HG03521 (cell line): ENCODE results near the gene AVPR2.

Source experiments
- ATAC-seq: cut with Tn5 transposase; IDR thresholded peaks from one replicate; pipeline ENCODE4 v1.9.1; 2021; ENCODE audit warnings: mild to moderate bottlenecking, moderate library complexity; ENCODE audit not compliant: unreplicated experiment

AVPR2 gene

DNA sequence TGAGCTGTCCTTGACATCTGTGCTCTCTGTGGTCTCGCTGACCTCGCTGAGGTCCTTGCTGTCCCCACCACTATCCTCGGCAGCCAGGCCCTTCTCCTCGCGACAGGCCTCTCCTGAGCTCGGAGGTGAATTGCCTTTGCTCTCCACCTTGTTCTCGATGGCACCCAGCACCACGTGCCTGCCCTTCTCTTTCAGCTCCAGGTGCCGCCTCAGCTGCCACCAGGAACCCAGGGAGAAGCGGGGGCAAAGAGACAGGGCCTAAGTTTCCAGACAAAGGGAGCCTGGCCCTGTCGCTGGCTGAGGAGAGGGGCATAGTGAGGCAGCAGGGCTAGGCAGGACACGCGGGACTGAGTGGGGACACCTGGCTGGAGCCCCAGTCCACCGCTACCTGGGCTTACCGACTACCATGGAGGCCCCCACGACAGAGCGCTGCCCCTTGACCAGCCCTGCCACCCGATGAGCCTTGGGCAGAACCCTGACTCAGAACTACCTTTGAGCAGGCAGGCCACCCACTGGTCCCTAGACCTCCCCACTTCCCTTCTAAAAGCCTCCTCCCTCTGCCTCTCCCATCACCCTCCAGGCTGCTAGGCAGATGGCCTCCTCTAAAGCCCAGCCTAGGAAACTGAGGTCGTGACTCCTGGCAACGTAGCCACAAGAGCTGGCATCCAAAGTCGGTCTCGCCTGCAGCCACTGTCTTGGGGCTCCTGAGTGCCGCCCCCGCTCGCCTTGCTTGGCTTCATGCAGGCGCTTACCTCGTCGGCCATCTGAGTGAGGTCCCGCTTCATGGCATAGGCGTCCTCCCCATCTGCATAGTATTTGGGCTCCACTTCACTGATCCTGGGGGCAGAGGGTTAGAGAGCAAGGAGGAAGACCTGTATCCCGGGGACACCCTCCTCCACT is 25.8 kb downstream of the AVPR2 start:
- no peak for ATAC-seq

- ATAC-seq = no peak
Measured at GRCh38 chrX:153931151-153931550, 26.7 kb downstream of the AVPR2 start.

- ATAC-seq = no peak
Measured at GRCh38 chrX:153931748-153932147, 27.3 kb downstream of the AVPR2 start.

DNA sequence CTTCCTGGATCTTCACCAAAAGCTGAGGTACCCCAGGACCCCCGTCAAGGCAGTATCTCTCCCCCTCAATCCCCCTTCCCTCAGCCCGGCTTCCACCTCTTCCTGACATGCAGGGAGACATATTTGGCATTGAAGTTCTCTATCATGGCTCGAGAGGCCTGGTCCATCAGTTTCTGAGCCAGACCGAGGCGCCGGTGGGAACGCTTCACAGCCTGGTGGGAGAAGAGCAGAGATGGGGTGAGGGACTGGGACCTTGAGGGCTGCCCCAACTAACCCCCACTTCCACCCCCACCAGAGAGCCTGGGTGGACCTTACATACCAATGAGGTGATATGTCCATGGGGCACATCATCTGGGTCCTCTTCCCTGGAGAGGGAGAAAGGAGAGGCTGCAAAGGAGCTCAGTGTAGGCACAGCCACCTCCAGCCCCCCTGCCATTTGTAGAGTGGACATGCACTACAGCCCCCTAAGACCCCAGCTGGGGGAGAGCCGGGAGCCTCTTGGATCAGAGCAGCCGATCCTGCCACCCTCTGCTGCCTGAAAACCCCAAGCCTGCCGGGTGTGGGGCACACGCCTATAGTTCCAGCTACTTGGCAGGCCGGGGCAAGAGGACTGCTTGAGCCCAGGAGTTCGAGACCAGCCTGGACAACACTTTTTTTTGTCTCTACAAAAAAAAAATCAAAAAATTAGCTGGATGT is 27.9 kb downstream of the AVPR2 start:
- no peak for ATAC-seq

DNA sequence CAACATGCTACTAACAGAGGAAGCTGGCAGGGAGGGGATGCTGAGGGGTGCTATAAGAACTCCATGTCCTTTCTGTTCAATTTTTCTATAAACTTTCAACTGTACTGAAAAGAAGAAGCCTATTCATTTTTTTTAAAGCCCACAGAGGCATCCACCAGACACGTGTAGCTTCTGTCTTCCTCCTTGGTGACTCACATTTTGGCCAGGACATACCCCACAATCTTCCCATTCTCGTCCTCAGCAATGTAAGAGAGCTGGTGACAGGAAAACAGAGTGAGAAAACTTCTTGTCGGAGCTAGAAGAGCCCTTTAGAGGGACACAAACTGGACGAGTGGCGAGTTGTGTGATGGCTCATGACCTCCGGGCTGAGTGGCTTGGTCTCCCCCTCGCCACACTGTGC is 29.3 kb downstream of the AVPR2 start:
- no peak for ATAC-seq

- peak; percentile 21 for ATAC-seq
Measured at GRCh38 chrX:153934148-153934761, 29.8 kb downstream of the AVPR2 start.

- ATAC-seq = peak; percentile 88
Measured at GRCh38 chrX:153934762-153935325, 30.4 kb downstream of the AVPR2 start, which contains the start of gene NAA10. NAA10 (minus strand) TSS chrX:153935037; CDS start chrX:153934904, 133 bp downstream.

DNA sequence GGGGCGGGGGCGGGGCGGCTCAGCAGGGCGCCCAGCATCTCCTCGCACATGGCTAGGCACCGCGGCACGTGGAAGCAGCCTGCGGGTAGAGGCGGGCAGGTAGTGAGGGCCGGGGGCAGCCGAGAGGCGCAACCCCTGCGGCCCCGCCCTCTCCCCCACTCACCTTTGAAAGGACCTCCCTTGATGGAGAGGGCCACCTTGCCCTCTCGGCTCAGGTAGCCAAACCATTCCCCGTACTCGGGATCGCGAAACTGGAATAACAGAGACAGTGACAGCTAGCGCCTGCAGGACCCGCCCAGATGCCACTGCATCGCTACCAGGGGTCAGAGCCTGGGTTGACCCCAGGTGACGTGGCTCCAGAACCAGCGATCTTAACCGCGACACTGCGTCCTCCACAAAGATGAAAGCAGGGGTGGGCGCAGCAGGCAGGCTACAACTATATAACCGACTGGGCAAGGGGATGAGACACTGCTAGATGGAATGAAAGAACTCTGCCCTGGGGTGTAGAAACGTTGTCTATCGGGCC is 30.9 kb downstream of the AVPR2 start:
- ATAC-seq = no peak

DNA sequence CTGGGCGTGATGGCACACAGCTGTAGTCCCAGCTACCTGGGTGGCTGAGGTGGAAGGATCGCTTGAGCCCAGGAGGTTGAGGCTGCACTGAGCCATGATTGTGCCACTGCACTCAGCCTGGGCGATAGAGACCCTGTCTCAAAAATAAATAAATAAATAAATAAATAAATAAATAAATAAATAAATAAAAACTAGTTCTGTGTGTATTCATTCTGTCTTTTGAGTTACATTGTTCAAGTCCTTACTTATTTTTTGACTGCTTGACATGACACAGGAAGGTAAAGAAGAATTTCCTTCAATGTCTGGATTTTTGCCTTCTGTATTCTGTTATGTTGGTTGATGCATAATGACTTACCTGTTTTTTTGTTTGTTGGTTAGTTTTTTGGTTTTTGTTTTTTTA is 32.6 kb downstream of the AVPR2 start:
- no peak for ATAC-seq

- no peak for ATAC-seq
Measured at GRCh38 chrX:153938226-153938786, 33.8 kb downstream of the AVPR2 start.

GRCh38 chrX:153939573-153939972 is 35.1 kb downstream of the AVPR2 start:
- ATAC-seq = no peak

DNA sequence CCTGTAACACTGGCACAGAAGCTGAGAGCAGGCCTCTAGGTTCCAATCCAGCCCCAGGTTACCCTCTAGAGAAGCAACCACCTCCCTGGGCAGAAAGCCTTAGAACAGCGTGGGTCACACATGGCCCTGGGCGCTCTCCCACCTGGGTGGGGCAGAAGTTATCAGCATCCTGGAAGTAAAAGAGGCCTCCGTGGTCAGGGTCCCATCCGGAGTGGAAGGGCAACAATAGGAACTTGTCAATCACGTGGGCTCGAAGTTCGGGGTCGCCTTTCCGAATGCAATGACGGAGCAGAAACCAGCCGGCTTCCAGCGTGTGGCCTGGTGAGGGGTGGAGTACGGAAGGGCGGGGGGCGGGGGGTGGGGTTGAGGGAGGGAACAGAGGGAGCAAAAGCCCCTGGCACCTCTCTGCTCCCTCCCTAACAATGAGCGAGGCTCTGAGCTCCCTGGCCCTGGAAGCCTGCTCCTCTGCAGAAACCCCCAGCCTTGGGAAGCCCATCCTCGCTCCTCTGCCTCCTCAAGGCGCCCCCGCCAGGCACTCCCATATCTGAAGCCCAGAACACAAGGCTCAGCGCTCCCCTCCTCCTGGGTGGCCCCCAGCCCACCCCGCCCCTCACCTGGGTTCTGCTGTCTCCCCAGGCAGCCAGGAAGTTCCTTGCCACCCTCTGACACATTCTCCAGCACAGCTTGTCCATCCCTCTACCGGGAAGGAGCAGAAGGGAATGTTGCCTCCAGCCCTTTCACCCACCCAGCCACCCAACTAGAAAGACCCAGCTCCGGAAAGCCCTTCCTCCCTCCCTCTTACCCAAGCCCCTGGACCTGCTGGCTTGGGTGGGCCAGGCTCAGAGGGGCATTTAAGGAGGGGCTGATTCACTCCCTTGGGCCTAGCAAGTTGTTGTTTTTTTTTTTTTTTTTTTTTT is 37.1 kb downstream of the AVPR2 start:
- ATAC-seq = no peak

GRCh38 chrX:153944140-153944799 is 39.8 kb downstream of the AVPR2 start, which contains the start of gene RENBP:
RENBP (minus strand) TSS chrX:153944643; CDS start chrX:153944610, 33 bp downstream.
- no peak for ATAC-seq

GRCh38 chrX:153944800-153945150 is 40.3 kb downstream of the AVPR2 start:
- no peak for ATAC-seq

DNA sequence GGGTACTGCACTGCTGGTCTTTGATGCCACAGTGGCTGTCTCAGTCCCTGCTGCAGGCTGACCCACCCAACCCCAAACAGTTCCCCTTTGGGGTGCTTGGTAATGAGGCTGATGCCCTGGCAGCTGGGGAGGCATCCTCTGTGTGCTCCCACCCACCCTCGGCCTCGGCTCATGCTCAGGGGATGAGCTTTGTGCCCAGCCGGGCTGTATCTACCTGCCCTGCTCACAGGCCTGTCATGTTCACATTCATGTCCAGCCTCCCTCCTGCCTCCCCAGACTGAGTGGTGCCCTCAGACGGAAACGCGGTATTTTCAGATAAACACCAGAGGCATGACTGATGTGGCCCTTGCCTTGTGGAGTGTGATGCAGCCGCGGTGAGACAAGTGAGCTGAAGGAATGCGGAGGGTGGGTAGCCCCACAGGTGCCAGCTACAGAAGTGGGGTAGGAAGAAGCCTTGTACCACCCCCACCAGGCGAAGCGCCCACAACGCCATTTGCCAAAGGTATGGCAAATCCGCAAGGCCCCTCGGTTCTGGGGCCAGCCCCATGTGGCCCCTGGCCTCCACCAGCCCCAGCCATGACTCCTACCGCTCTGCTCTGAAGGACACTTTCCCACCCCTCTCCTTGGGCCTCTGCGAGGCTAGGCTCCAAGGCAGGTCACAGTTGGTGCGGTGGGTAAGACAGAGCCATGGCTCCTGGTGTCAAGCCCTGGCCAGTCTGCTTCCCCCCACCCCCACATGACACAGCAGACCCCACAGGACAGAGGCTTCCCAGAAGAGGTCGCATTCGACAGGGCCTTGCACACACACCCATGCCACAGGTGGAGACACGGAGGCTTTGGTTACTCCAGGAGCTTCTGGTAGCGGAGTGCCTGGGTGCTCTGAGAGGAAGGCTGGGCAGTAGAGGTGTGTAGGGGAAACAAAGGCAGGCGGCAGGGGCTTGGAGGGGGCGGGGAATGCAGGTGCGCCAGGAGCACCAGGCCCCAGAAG is 41.8 kb downstream of the AVPR2 start:
- no peak for ATAC-seq

DNA sequence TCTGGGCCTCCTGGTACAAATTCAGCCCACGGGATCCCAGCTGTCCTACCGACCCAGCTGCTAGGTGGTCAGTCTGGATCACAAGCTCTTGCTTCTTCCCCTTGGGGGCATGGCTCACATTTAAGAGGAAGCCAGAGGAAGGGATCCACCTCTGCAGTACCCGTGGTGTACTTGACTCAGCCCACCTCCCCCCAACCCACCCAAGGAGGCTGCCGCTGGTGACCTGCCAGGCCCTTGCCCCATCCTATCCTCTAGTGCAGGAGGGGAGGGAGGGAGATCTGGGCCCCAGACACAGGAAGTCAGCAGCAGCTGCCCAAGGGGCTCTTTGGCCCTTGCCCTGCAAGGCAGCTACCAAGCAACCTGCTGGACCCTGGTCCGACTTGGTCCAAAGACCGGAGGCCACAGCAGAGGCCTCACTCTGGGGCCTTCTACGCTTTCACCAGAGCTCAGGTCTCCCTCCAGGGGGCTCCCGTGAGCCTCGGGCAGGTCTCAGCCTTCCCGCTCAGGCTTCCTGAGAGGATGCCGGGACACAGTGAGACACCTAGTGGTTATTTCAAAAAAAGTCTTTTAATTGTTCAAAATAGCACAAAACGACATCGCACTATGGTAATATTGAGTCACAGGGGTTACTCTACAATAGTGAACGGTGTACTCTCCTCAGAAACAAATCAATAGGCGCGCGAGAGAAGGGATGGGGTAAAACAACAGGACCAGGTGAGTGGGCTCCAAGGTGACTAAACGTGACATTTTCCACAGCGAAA is 42.7 kb downstream of the AVPR2 start:
- no peak for ATAC-seq

GRCh38 chrX:153948002-153948466 is 43.6 kb downstream of the AVPR2 start:
- no peak for ATAC-seq
